Measurements from ENCODE around the gene SNTG2. TPM values are rescaled to one million over a fixed set of nuclear protein-coding genes. Genes with fewer than 3 reads are reported as not detected.

SNTG2 gene
- total RNA-seq, 2 experiments from 2014 or later: 0.57 to 1.0 TPM

GRCh38 chr2:1052771-1053191 is 102.1 kb downstream of the SNTG2 start:
- no peaks in the 10 kb centered on the region for H3K36me3 Mint-ChIP-seq (ENCODE audit: low read depth)
- no peaks in the 10 kb centered on the region for H3K27me3 Mint-ChIP-seq (ENCODE audit: low read depth)
- intact Hi-C loops (cut with micrococcal nuclease): no loop called here
- peaks cover 2% of the 10 kb centered on the region for H3K4me1 Mint-ChIP-seq (ENCODE audit: low read depth)
- no peaks in the 10 kb centered on the region for H3K9me3 Mint-ChIP-seq
- CTCF ChIA-PET: interaction anchor here (0.5 kb wide), 1 partner anchor 374 kb away, joined by 3 read pairs; no protein-coding TSS in a partner anchor
- DNase-seq: no peak
- H3K27ac Mint-ChIP-seq: no peak overlapping the region
- no peak overlapping the region for H3K4me3 Mint-ChIP-seq

DNA sequence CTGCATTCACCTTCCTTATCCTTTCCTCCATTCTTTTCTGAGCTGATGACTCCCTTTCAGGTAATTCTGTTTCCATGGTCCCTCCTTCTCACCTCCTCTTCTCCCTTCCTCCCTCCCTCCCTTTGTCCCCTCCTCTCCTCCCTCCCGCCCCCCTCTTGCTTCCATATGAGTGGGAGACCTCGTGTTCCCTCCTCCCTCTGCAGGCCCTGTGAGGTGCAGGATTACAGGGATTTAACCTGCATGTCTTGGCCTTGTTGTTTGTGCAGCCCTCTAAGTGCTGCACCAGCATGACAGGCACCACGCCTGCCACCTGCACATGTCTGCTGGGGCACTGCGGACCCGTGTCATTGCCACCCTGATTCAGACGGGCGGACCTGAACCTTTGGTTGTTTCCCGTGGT is 103.1 kb downstream of the SNTG2 start:
- no peak overlapping the region for H3K27ac Mint-ChIP-seq
- no peak overlapping the region for H3K4me3 Mint-ChIP-seq
- no peak for DNase-seq
- no peaks in the 10 kb centered on the region for H3K9me3 Mint-ChIP-seq
- H3K27me3 Mint-ChIP-seq (ENCODE audit: low read depth): no peaks in the 10 kb centered on the region
- CTCF ChIA-PET: no interaction called here
- H3K36me3 Mint-ChIP-seq (ENCODE audit: low read depth): no peaks in the 10 kb centered on the region
- peaks cover 2% of the 10 kb centered on the region for H3K4me1 Mint-ChIP-seq (ENCODE audit: low read depth)
- intact Hi-C loops (cut with micrococcal nuclease): no loop called here

DNA sequence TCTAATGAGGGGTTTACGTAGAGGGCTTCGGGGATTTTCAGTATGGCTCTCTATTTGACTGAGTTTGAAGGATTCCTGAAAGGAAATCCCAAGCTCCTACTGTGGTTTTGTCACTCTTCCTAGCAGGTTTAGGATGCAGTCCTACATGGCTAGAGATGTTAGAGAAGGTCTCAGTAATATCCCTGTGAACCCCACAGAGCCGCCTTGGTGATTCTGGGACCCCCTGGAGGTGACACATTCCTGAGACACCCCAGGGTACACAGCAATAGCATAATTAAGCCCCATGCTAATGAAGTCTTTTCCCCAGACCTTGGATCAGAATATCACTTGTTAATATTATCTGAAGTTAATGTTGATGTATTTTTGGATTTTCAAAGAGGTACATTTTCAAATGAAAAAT is 103.8 kb downstream of the SNTG2 start:
- no peak overlapping the region for H3K27ac Mint-ChIP-seq
- CTCF ChIA-PET: interaction anchor here (0.6 kb wide), 1 partner anchor 146 kb away, joined by 3 read pairs; no protein-coding TSS in a partner anchor
- intact Hi-C loops (cut with micrococcal nuclease): no loop called here

DNA sequence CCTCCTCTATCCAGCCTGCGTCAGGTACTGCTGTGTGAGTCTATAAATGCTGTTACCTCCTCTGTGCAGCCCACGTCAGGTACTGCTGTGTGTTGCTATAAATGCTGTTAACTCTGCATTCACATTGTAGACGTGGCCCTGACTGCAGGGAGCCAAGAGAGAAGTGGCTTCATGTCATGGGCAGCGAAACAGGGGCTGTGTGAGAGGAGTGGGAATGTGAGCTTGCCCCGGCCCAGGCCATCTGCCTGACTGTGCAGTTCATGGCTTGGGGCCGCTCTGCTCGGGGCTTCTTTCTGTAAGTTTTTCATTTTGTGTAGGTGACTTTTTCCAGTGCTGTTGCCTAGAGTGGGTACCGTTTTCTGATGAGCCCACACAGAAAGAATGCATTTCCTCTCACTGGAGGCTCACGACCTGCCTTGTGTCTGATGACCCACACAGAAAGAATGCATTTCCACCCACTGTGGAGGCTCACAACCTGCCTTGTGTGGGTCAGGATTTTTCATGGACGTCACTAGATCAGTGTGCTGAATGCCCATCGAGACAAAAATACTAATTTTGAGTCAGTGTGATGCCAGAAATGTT is 104.5 kb downstream of the SNTG2 start:
- Mint-ChIP-seq H3K27ac (no peak overlapping the region), H3K36me3 (ENCODE audit: low read depth) (no peaks in the 10 kb centered on the region)

More for the DNA sequence above, 103.8 kb downstream of the SNTG2 start:
- no peak overlapping the region for H3K4me3 Mint-ChIP-seq
- no peaks in the 10 kb centered on the region for H3K27me3 Mint-ChIP-seq (ENCODE audit: low read depth)
- no peaks in the 10 kb centered on the region for H3K36me3 Mint-ChIP-seq (ENCODE audit: low read depth)
- H3K9me3 Mint-ChIP-seq: no peaks in the 10 kb centered on the region
- DNase-seq: no peak
- H3K4me1 Mint-ChIP-seq (ENCODE audit: low read depth): peaks cover 2% of the 10 kb centered on the region

GRCh38 chr2:1060372-1060771 is 109.7 kb downstream of the SNTG2 start:
- no peak for DNase-seq
- H3K4me3 Mint-ChIP-seq: no peak overlapping the region
- no peaks in the 10 kb centered on the region for H3K27me3 Mint-ChIP-seq (ENCODE audit: low read depth)
- H3K36me3 Mint-ChIP-seq (ENCODE audit: low read depth): no peaks in the 10 kb centered on the region
- H3K9me3 Mint-ChIP-seq: no peaks in the 10 kb centered on the region
- H3K27ac Mint-ChIP-seq: no peak overlapping the region
- no peaks in the 10 kb centered on the region for H3K4me1 Mint-ChIP-seq (ENCODE audit: low read depth)
- CTCF ChIA-PET: no interaction called here
- intact Hi-C loops (cut with micrococcal nuclease): no loop called here

More for the DNA sequence above, 104.5 kb downstream of the SNTG2 start:
- H3K4me3 Mint-ChIP-seq: no peak overlapping the region
- CTCF ChIA-PET: no interaction called here
- H3K9me3 Mint-ChIP-seq: no peaks in the 10 kb centered on the region
- H3K4me1 Mint-ChIP-seq (ENCODE audit: low read depth): peaks cover 2% of the 10 kb centered on the region
- intact Hi-C loops (cut with micrococcal nuclease): no loop called here
- no peaks in the 10 kb centered on the region for H3K27me3 Mint-ChIP-seq (ENCODE audit: low read depth)
- DNase-seq: no peak

- CTCF ChIA-PET: no interaction called here
- no peak overlapping the region for H3K4me3 Mint-ChIP-seq
- no peaks in the 10 kb centered on the region for H3K27me3 Mint-ChIP-seq (ENCODE audit: low read depth)
- no peaks in the 10 kb centered on the region for H3K4me1 Mint-ChIP-seq (ENCODE audit: low read depth)
- no peaks in the 10 kb centered on the region for H3K36me3 Mint-ChIP-seq (ENCODE audit: low read depth)
- H3K27ac Mint-ChIP-seq: no peak overlapping the region
- intact Hi-C loops (cut with micrococcal nuclease): no loop called here
- no peaks in the 10 kb centered on the region for H3K9me3 Mint-ChIP-seq
- no peak for DNase-seq
Measured at GRCh38 chr2:1060987-1061386, 110.3 kb downstream of the SNTG2 start.

- CTCF ChIA-PET: interaction anchor here (0.9 kb wide), 2 partner anchors 69 to 72 kb away, joined by 3 to 4 read pairs; no protein-coding TSS in a partner anchor
- H3K36me3 Mint-ChIP-seq (ENCODE audit: low read depth): no peaks in the 10 kb centered on the region
Measured at GRCh38 chr2:1068241-1068640, 117.6 kb downstream of the SNTG2 start.

DNA sequence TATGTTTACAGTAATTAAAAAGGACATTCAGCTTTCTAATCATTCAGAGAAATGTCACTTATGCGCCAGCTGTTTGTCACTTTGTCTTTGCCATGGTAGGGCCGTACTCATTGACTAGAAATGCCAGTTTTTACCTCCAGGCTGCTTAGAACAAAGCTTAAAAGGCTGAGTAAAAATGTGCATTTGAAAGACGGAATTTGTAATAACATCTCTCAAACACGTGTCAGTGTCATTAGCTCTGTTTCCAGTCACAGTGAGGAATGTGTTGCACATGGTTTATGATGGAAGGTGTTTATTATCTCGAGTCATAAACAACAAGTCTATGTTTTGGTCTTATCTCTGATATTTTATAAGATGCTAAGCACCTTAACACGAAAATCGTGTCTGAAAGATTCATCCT is 118.2 kb downstream of the SNTG2 start:
- no peaks in the 10 kb centered on the region for H3K27me3 Mint-ChIP-seq (ENCODE audit: low read depth)
- intact Hi-C loops (cut with micrococcal nuclease): no loop called here
- no peaks in the 10 kb centered on the region for H3K9me3 Mint-ChIP-seq
- no peak overlapping the region for H3K4me3 Mint-ChIP-seq
- H3K27ac Mint-ChIP-seq: no peak overlapping the region
- no peaks in the 10 kb centered on the region for H3K4me1 Mint-ChIP-seq (ENCODE audit: low read depth)
- H3K36me3 Mint-ChIP-seq (ENCODE audit: low read depth): no peaks in the 10 kb centered on the region
- CTCF ChIA-PET: interaction anchor here (0.5 to 0.9 kb wide), 2 partner anchors 69 to 101 kb away, joined by 3 to 4 read pairs; no protein-coding TSS in a partner anchor
- DNase-seq: no peak

More at GRCh38 chr2:1068241-1068640, 117.6 kb downstream of the SNTG2 start:
- no peaks in the 10 kb centered on the region for H3K9me3 Mint-ChIP-seq
- H3K4me1 Mint-ChIP-seq (ENCODE audit: low read depth): no peaks in the 10 kb centered on the region
- H3K27me3 Mint-ChIP-seq (ENCODE audit: low read depth): no peaks in the 10 kb centered on the region
- no peak for DNase-seq
- no peak overlapping the region for H3K27ac Mint-ChIP-seq
- intact Hi-C loops (cut with micrococcal nuclease): no loop called here
- no peak overlapping the region for H3K4me3 Mint-ChIP-seq

- DNase-seq: no peak
- no peaks in the 10 kb centered on the region for H3K36me3 Mint-ChIP-seq (ENCODE audit: low read depth)
- no peaks in the 10 kb centered on the region for H3K27me3 Mint-ChIP-seq (ENCODE audit: low read depth)
Measured at GRCh38 chr2:1069847-1070246, 119.2 kb downstream of the SNTG2 start.

DNA sequence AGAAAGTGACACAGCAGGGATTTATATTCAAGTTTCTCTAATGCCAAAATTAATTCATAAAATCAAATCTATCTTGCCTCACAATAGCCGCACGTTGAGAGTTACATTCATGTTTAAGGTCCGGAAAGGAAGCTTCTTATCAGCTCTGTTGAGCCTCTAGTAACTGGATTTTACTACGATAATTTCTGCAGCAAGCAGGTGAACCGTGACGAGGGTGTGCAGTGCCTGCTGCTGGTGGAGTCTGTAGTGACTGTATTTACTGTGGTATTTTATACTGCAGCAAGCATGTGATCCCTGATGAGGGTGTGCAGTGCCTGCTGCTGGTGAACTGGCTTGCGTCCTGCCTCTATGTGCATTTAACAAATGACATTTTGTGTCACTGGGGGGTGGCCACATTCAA is 120.0 kb downstream of the SNTG2 start:
- intact Hi-C loops (cut with micrococcal nuclease): no loop called here
- Mint-ChIP-seq H3K27me3 (ENCODE audit: low read depth) (no peaks in the 10 kb centered on the region), H3K4me1 (ENCODE audit: low read depth) (no peaks in the 10 kb centered on the region), H3K9me3 (no peaks in the 10 kb centered on the region), H3K36me3 (ENCODE audit: low read depth) (no peaks in the 10 kb centered on the region), H3K4me3 (no peak overlapping the region), H3K27ac (no peak overlapping the region)
- no peak for DNase-seq
- CTCF ChIA-PET: no interaction called here

More at GRCh38 chr2:1069847-1070246, 119.2 kb downstream of the SNTG2 start:
- Mint-ChIP-seq H3K4me1 (ENCODE audit: low read depth) (no peaks in the 10 kb centered on the region), H3K4me3 (no peak overlapping the region), H3K9me3 (no peaks in the 10 kb centered on the region), H3K27ac (no peak overlapping the region)
- CTCF ChIA-PET: no interaction called here
- intact Hi-C loops (cut with micrococcal nuclease): no loop called here

- no peak overlapping the region for H3K27ac Mint-ChIP-seq
- no peak for DNase-seq
- H3K4me3 Mint-ChIP-seq: no peak overlapping the region
- CTCF ChIA-PET: no interaction called here
- intact Hi-C loops (cut with micrococcal nuclease): no loop called here
- no peaks in the 10 kb centered on the region for H3K36me3 Mint-ChIP-seq (ENCODE audit: low read depth)
- no peaks in the 10 kb centered on the region for H3K27me3 Mint-ChIP-seq (ENCODE audit: low read depth)
- no peaks in the 10 kb centered on the region for H3K9me3 Mint-ChIP-seq
- no peaks in the 10 kb centered on the region for H3K4me1 Mint-ChIP-seq (ENCODE audit: low read depth)
Measured at GRCh38 chr2:1071650-1072049, 121.0 kb downstream of the SNTG2 start.

DNA sequence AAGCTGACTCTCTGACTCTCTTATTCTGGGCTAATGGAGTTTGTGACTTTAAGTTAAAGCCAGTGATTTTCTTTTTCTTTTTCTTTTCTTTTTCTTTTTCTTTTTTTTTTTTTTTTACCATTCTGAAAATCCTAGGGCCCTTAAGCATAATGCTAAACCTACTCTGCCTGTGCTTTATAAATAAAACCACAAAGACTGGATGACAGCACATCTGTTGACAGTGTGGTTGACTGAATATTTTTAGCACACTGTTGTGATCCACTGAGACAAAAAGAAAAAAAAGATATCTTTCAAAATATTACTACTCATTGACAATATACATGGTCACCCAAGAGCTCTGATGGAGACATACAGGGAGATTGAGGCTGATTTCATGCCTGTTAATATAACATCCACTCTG is 121.6 kb downstream of the SNTG2 start:
- Mint-ChIP-seq H3K27ac (no peak overlapping the region), H3K4me1 (ENCODE audit: low read depth) (no peaks in the 10 kb centered on the region), H3K9me3 (no peaks in the 10 kb centered on the region), H3K36me3 (ENCODE audit: low read depth) (no peaks in the 10 kb centered on the region), H3K27me3 (ENCODE audit: low read depth) (no peaks in the 10 kb centered on the region), H3K4me3 (no peak overlapping the region)
- CTCF ChIA-PET: no interaction called here
- intact Hi-C loops (cut with micrococcal nuclease): no loop called here
- no peak for DNase-seq

DNA sequence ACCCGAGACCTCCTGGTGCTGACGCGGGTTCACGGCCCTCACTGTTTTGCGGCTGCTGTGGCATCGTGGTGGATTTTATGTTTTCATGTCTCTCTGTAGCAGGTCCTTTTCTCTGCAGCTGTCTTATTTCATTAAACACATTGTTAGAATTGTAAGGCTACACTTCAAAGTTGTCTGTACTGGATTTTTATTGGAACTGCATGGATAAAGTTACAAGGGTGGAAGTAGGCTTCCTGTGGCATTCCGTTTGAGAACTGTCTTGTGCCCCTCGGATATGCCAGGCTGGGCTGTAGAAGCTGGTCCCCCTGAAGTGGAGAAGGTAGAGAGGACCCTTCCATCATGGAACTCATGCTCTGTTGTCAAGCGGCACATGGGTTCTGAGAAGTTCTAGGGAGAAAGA is 127.3 kb downstream of the SNTG2 start:
- no peak overlapping the region for H3K27ac Mint-ChIP-seq
- intact Hi-C loops (cut with micrococcal nuclease): no loop called here
- no peaks in the 10 kb centered on the region for H3K36me3 Mint-ChIP-seq (ENCODE audit: low read depth)
- H3K4me1 Mint-ChIP-seq (ENCODE audit: low read depth): no peaks in the 10 kb centered on the region
- H3K9me3 Mint-ChIP-seq: no peaks in the 10 kb centered on the region
- CTCF ChIA-PET: no interaction called here
- no peak overlapping the region for H3K4me3 Mint-ChIP-seq
- no peak for DNase-seq
- peaks cover 2% of the 10 kb centered on the region for H3K27me3 Mint-ChIP-seq (ENCODE audit: low read depth)

All from activated naive CD4-positive, alpha-beta T cell treated with anti-CD3 and anti-CD28 coated beads for 36 hours (primary cell).